Amniotic epithelial cell (primary cell): ENCODE measurements around the gene EID3.

Experiments used
- DNase-seq: peaks from one replicate; pipeline ENCODE4 v3.0.0-alpha.2; 2010; ENCODE audit warnings: low read depth

Gene EID3

GRCh38 chr12:104340177-104340576 lies 36.6 kb downstream of the EID3 start:
- DNase-seq, result no peak

- no peak for DNase-seq
Observed at GRCh38 chr12:104340925-104341611, 37.5 kb downstream of the EID3 start.

- DNase-seq, result no peak
Observed at GRCh38 chr12:104342147-104342546, 38.6 kb downstream of the EID3 start.

- DNase-seq, result no peak
Observed at GRCh38 chr12:104342635-104343249, 39.2 kb downstream of the EID3 start.

- no peak for DNase-seq
Observed at GRCh38 chr12:104344682-104345081, 41.1 kb downstream of the EID3 start.

GRCh38 chr12:104345234-104346066 lies 41.9 kb downstream of the EID3 start:
- DNase-seq, result no peak

- no peak for DNase-seq
Observed at GRCh38 chr12:104347374-104348075, 44.0 kb downstream of the EID3 start.

GRCh38 chr12:104348283-104348993 lies 44.9 kb downstream of the EID3 start:
- DNase-seq, result no peak

- no peak for DNase-seq
Observed at GRCh38 chr12:104348994-104349494, 45.5 kb downstream of the EID3 start.

- DNase-seq, result no peak
Observed at GRCh38 chr12:104350211-104351056, 46.9 kb downstream of the EID3 start.

GRCh38 chr12:104351057-104351983 lies 47.8 kb downstream of the EID3 start:
- DNase-seq, result no peak

GRCh38 chr12:104352106-104352713 lies 48.7 kb downstream of the EID3 start:
- DNase-seq, result no peak

GRCh38 chr12:104353012-104353981 lies 49.8 kb downstream of the EID3 start:
- DNase-seq, result no peak

GRCh38 chr12:104354167-104354867 lies 50.8 kb downstream of the EID3 start:
- no peak for DNase-seq
